HL-60 (cell line): ENCODE data around the gene KCTD16.

Experiments used
- GABPA ChIP-seq: IDR thresholded peaks from 2 replicates; pipeline ENCODE4 v1.6.1; 2012; ENCODE audit warnings: low read depth
- POLR2AphosphoS5 ChIP-seq: IDR thresholded peaks from 2 replicates; pipeline ENCODE4 v1.6.1; 2012; ENCODE audit warnings: low read depth
- TF ChIP-seq, protein P1 (sequence below): IDR thresholded peaks from one replicate; pipeline ENCODE4 v1.5.1; 2011; ENCODE audit warnings: low read length, control low read depth, inconsistent platforms; ENCODE audit not compliant: insufficient read depth
- TF ChIP-seq, protein P2 (sequence below): IDR thresholded peaks from 2 replicates; pipeline ENCODE4 v1.6.1; 2012; ENCODE audit warnings: low read depth; ENCODE audit not compliant: insufficient replicate concordance

DNA sequence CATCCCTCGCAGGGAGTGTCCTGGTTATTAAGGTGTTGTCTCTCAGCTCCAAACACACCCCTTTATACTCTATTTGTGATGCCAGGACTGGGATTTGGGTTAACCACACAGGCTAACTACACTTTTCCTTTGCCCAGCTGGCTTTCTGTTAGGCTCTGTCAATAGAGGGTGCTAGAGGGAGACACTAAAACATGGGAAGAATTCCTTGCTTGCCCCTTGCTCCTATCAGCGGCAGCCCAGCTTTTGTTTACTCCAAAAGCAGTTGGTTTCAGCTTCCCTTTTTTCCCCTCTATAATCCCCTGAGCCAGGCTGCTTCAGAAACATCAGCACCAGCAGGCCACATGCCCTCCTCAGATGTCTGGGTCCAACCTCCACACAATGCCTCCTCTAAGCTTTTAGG lies 297.1 kb downstream of the KCTD16 start:
- TF ChIP-seq, protein P1, sequence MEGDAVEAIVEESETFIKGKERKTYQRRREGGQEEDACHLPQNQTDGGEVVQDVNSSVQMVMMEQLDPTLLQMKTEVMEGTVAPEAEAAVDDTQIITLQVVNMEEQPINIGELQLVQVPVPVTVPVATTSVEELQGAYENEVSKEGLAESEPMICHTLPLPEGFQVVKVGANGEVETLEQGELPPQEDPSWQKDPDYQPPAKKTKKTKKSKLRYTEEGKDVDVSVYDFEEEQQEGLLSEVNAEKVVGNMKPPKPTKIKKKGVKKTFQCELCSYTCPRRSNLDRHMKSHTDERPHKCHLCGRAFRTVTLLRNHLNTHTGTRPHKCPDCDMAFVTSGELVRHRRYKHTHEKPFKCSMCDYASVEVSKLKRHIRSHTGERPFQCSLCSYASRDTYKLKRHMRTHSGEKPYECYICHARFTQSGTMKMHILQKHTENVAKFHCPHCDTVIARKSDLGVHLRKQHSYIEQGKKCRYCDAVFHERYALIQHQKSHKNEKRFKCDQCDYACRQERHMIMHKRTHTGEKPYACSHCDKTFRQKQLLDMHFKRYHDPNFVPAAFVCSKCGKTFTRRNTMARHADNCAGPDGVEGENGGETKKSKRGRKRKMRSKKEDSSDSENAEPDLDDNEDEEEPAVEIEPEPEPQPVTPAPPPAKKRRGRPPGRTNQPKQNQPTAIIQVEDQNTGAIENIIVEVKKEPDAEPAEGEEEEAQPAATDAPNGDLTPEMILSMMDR, result no peak
- TF ChIP-seq POLR2AphosphoS5, result no peak
- TF ChIP-seq, protein P2, sequence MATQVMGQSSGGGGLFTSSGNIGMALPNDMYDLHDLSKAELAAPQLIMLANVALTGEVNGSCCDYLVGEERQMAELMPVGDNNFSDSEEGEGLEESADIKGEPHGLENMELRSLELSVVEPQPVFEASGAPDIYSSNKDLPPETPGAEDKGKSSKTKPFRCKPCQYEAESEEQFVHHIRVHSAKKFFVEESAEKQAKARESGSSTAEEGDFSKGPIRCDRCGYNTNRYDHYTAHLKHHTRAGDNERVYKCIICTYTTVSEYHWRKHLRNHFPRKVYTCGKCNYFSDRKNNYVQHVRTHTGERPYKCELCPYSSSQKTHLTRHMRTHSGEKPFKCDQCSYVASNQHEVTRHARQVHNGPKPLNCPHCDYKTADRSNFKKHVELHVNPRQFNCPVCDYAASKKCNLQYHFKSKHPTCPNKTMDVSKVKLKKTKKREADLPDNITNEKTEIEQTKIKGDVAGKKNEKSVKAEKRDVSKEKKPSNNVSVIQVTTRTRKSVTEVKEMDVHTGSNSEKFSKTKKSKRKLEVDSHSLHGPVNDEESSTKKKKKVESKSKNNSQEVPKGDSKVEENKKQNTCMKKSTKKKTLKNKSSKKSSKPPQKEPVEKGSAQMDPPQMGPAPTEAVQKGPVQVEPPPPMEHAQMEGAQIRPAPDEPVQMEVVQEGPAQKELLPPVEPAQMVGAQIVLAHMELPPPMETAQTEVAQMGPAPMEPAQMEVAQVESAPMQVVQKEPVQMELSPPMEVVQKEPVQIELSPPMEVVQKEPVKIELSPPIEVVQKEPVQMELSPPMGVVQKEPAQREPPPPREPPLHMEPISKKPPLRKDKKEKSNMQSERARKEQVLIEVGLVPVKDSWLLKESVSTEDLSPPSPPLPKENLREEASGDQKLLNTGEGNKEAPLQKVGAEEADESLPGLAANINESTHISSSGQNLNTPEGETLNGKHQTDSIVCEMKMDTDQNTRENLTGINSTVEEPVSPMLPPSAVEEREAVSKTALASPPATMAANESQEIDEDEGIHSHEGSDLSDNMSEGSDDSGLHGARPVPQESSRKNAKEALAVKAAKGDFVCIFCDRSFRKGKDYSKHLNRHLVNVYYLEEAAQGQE, result no peak
- TF ChIP-seq GABPA, result no peak
